SK-N-SH treated with all-trans-retinoic acid at 6 μM for 48 hours (cell line): Measurements from ENCODE around the gene RAMP3.

ENCODE experiments used
- ARNTL ChIP-seq: fragments of 450-650 bp; formaldehyde crosslinking; IDR thresholded peaks from 2 replicates; pipeline ENCODE4 v1.5.0; 2020; ENCODE audit warnings: low read depth, mild to moderate bottlenecking, moderate library complexity, borderline replicate concordance
- CSDC2 ChIP-seq: fragments of 250-450 bp; sonication (Bioruptor Pico); IDR thresholded peaks from 2 replicates; pipeline ENCODE4 v1.5.0; 2020; ENCODE audit warnings: mild to moderate bottlenecking, moderate library complexity
- ESRRG ChIP-seq: fragments of 250-450 bp; sonication (Bioruptor Pico); IDR thresholded peaks from 2 replicates; pipeline ENCODE4 v1.6.1; 2021; ENCODE audit warnings: mild to moderate bottlenecking
- PATZ1 ChIP-seq: fragments of 250-450 bp; sonication (Bioruptor Pico); IDR thresholded peaks from 2 replicates; pipeline ENCODE4 v1.8.0; 2020; ENCODE audit warnings: mild to moderate bottlenecking, moderate library complexity, borderline replicate concordance
- POU6F1 ChIP-seq: fragments of 250-450 bp; sonication (Bioruptor Pico); IDR thresholded peaks from 2 replicates; pipeline ENCODE4 v1.8.0; 2021; ENCODE audit warnings: low read depth, mild to moderate bottlenecking, moderate library complexity, borderline replicate concordance
- RARB ChIP-seq: fragments of 250-450 bp; sonication (Bioruptor Pico); IDR thresholded peaks from 2 replicates; pipeline ENCODE4 v1.8.0; 2021; ENCODE audit warnings: mild to moderate bottlenecking, moderate library complexity
- TOX ChIP-seq: fragments of 250-450 bp; sonication (Bioruptor Pico); IDR thresholded peaks from 2 replicates; pipeline ENCODE4 v1.8.0; 2021; ENCODE audit warnings: mild to moderate bottlenecking, moderate library complexity, borderline replicate concordance
- ZC3H10 ChIP-seq: fragments of 250-450 bp; sonication (Bioruptor Pico); IDR thresholded peaks from 2 replicates; pipeline ENCODE4 v1.5.1; 2021; ENCODE audit warnings: mild to moderate bottlenecking, moderate library complexity
- ZNF565 ChIP-seq: fragments of 450-650 bp; formaldehyde crosslinking; conservative IDR thresholded peaks from 2 replicates; pipeline ENCODE4 v1.5.0; 2020; ENCODE audit warnings: low read depth, mild to moderate bottlenecking, moderate library complexity
- ZNF70 ChIP-seq: fragments of 450-650 bp; formaldehyde crosslinking; IDR thresholded peaks from 2 replicates; pipeline ENCODE4 v1.5.0; 2020; ENCODE audit warnings: mild to moderate bottlenecking, moderate library complexity
- ZNF8 ChIP-seq: fragments of 450-650 bp; formaldehyde crosslinking; IDR thresholded peaks from 2 replicates; pipeline ENCODE4 v1.5.0; 2020; ENCODE audit warnings: mild to moderate bottlenecking, moderate library complexity
- TF ChIP-seq, protein P1 (sequence below): fragments of 250-450 bp; sonication (Bioruptor Pico); IDR thresholded peaks from 2 replicates; pipeline ENCODE4 v1.5.1; 2020; ENCODE audit warnings: low read depth, mild to moderate bottlenecking, moderate library complexity
- TF ChIP-seq, protein P2 (sequence below): fragments of 250-450 bp; sonication (Bioruptor Pico); IDR thresholded peaks from 2 replicates; pipeline ENCODE4 v1.5.0; 2020; ENCODE audit warnings: mild to moderate bottlenecking, moderate library complexity

DNA sequence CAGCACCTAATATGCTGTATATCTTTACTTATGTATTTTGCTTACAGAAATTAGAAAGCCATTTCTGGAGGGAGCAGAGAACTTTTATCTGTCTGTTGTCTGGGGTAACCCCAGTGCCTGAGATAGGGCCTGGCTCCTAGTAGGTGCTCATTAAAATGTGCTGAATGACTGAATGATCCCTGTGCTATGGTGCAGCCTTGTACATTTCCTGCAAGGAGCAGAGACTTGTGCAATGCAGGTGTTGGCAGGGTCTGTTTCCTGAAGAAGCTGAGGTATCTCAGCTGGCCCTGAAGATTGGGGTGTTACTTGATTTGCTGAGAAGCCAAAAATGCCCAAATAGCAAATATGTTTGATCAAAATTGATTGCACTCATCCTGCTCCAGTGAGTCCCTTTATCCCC is 65.5 kb downstream of the RAMP3 start:
- TF ChIP-seq PATZ1: no peak
- TF ChIP-seq ARNTL (CRISPR knock-in tag): no peak
- TF ChIP-seq, protein P1, sequence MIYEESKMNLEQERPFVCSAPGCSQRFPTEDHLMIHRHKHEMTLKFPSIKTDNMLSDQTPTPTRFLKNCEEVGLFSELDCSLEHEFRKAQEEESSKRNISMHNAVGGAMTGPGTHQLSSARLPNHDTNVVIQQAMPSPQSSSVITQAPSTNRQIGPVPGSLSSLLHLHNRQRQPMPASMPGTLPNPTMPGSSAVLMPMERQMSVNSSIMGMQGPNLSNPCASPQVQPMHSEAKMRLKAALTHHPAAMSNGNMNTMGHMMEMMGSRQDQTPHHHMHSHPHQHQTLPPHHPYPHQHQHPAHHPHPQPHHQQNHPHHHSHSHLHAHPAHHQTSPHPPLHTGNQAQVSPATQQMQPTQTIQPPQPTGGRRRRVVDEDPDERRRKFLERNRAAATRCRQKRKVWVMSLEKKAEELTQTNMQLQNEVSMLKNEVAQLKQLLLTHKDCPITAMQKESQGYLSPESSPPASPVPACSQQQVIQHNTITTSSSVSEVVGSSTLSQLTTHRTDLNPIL (CRISPR knock-in tag): no peak
- TF ChIP-seq ESRRG: no peak
- TF ChIP-seq ZNF70 (CRISPR knock-in tag): no peak
- TF ChIP-seq POU6F1: no peak
- TF ChIP-seq, protein P2, sequence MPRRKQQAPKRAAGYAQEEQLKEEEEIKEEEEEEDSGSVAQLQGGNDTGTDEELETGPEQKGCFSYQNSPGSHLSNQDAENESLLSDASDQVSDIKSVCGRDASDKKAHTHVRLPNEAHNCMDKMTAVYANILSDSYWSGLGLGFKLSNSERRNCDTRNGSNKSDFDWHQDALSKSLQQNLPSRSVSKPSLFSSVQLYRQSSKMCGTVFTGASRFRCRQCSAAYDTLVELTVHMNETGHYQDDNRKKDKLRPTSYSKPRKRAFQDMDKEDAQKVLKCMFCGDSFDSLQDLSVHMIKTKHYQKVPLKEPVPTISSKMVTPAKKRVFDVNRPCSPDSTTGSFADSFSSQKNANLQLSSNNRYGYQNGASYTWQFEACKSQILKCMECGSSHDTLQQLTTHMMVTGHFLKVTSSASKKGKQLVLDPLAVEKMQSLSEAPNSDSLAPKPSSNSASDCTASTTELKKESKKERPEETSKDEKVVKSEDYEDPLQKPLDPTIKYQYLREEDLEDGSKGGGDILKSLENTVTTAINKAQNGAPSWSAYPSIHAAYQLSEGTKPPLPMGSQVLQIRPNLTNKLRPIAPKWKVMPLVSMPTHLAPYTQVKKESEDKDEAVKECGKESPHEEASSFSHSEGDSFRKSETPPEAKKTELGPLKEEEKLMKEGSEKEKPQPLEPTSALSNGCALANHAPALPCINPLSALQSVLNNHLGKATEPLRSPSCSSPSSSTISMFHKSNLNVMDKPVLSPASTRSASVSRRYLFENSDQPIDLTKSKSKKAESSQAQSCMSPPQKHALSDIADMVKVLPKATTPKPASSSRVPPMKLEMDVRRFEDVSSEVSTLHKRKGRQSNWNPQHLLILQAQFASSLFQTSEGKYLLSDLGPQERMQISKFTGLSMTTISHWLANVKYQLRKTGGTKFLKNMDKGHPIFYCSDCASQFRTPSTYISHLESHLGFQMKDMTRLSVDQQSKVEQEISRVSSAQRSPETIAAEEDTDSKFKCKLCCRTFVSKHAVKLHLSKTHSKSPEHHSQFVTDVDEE: no peak
- TF ChIP-seq CSDC2 (CRISPR knock-in tag): no peak
- no peak for TF ChIP-seq ZNF8 (CRISPR knock-in tag)
- TF ChIP-seq ZNF565: no peak
- no peak for TF ChIP-seq RARB (CRISPR knock-in tag)
- TF ChIP-seq TOX (CRISPR knock-in tag): no peak
- TF ChIP-seq ZC3H10 (CRISPR knock-in tag): no peak
